Heart right ventricle (tissue), 16 donors: ENCODE results near the gene C2orf80. TPM values are rescaled to one million over a fixed set of nuclear protein-coding genes. Genes with fewer than 3 reads are reported as not detected.
"Not testable (repeated sequence)": the region's sequence is repeated elsewhere in the genome, so short reads cannot be mapped to it uniquely, and the experiment has no call there.

ENCODE experiments used
- ATAC-seq, 8 donors: fragments of 200-7000 bp; cut with Tn5 transposase; one replicate each; pipeline ENCODE4 v1.9.1; 2020; ENCODE audit warnings: mild to moderate bottlenecking in 8 of 8, moderate library complexity in 8 of 8, moderate number of reproducible peaks in 1 of 8
- DNase-seq, 2 donors: peaks; one replicate each; pipeline ENCODE4 v3.0.0-alpha.2; 2020
- H3K27ac ChIP-seq, 10 donors: fragments of 200-600 bp; sonication (generic) in 2 of 10; one replicate each; pipeline versions ENCODE4 v1.5.0 to v1.8.0; 2020 to 2022; ENCODE audit warnings: mild to moderate bottlenecking in 3 of 10
- H3K27me3 ChIP-seq, 7 donors: fragments of 200-600 bp; one replicate each; pipeline ENCODE4 v1.8.0; 2021 to 2022; ENCODE audit warnings: mild to moderate bottlenecking in 2 of 7
- H3K36me3 ChIP-seq, 9 donors: fragments of 200-600 bp; sonication (generic) in 1 of 9; one replicate each; pipeline versions ENCODE4 v1.5.0 to v1.8.0; 2020 to 2022; ENCODE audit warnings: mild to moderate bottlenecking in 2 of 9
- H3K4me1 ChIP-seq, 9 donors: fragments of 200-600 bp; sonication (generic) in 1 of 9; one replicate each; pipeline versions ENCODE4 v1.5.0 to v1.8.0; 2020 to 2022; ENCODE audit warnings: mild to moderate bottlenecking in 4 of 9
- H3K4me3 ChIP-seq, 10 donors: fragments of 200-600 bp; sonication (generic) in 2 of 10; one replicate each; pipeline versions ENCODE4 v1.5.0 to v1.8.0; 2020 to 2022; ENCODE audit warnings: mild to moderate bottlenecking in 7 of 10, moderate library complexity in 2 of 10
- H3K9me3 ChIP-seq, 11 donors: fragments of 200-600 bp in 10 of 11; sonication (generic) in 2 of 11; one replicate each; pipeline versions ENCODE4 v1.5.0 to v1.8.0; 2013 to 2022; ENCODE audit warnings: mild to moderate bottlenecking in 2 of 11, control low read depth in 1 of 11, moderate library complexity in 1 of 11
- WGBS, 2 donors: extraction: QIAGEN DNeasy Blood & Tissue Kit; methylation state at CpG; one replicate each; pipeline ENCODE4 v1.1.7; 2013; ENCODE audit warnings: inconsistent platforms in 1 of 2; 5-methylcytosine and 5-hydroxymethylcytosine counted together
- intact Hi-C, 10 donors: fragments of 100-400 bp; cut with DNase I; formaldehyde crosslinking; loops; one replicate each; pipeline versions ENCODE4 v1.11.1 to v1.14.2; 2022
- polyA plus RNA-seq, 2 donors: library from polyadenylated mRNA; stranded (reverse); fragments of 200-250 nt; gene quantifications; one replicate each; pipeline ENCODE4 v1.2.3, GENCODE V29; 2013
- total RNA-seq, 10 donors: library from RNA; stranded (reverse); fragmentation: NEBNext Ultra II Directional in 3 of 10; extraction: Animal tissue kit (Norgen Biotek cat#: 25700) in 3 of 10; gene quantifications; one replicate each; pipeline versions ENCODE4 v1.2.1 to v1.2.4, GENCODE V29; 2021 to 2023
- TF ChIP-seq, protein P1 (sequence below), 9 donors: fragments of 200-600 bp; sonication (generic) in 2 of 9; IDR thresholded peaks; one replicate each; pipeline versions ENCODE4 v1.5.0 to v1.8.0; 2021 to 2022; ENCODE audit warnings: antibody characterized with exemption in 9 of 9, mild to moderate bottlenecking in 5 of 9, moderate library complexity in 1 of 9
- donor health status: Arrhythmogenic right ventricular cardiomyopathy.
- donor health status: ischemic (EF 13 %, LVEDD 7.1; RV severe dilation, severe dysfunction).
- donor health status: healthy with polysubstance abuse.
- donor health status: DM: no; HTN: yes; CAD: no.
- donor health status: DM: no; HTN: no; CAD: no.
- donor health status: ischemic (EF 25% LVEDD 6.9; RV normal size, moderate dysfunction).
- donor health status: ischemic (EF 25% LVEDD 5.7; RV mildly dilated, moderate dysfunction).
- donor health status: healthy.
- donor health status: DM: yes; HTN: yes; CAD: no.
- donor health status: Ischemic cardiomyopathy.
- donor health status: ischemic (EF 35%, LVEDD 5.7; RV mildly dilated, moderate dysfunction).
- donor health status: nonischemic (EF 11% LVEDD 7.7; RV severe dilation, severe dysfunction).
- donor health status: DM: yes; HTN: yes; CAD: no.
- donor health status: PGD.
- donor health status: ischemic (EF 29% LVEDD 5.4; RV normal size, mild dysfunction).
- donor health status: nonischemic (EF 23%, LVEDD 6.1; RV moderate dilation, normal function).

C2orf80 gene
- total and polyA plus RNA-seq, 12 donors: not detected

DNA sequence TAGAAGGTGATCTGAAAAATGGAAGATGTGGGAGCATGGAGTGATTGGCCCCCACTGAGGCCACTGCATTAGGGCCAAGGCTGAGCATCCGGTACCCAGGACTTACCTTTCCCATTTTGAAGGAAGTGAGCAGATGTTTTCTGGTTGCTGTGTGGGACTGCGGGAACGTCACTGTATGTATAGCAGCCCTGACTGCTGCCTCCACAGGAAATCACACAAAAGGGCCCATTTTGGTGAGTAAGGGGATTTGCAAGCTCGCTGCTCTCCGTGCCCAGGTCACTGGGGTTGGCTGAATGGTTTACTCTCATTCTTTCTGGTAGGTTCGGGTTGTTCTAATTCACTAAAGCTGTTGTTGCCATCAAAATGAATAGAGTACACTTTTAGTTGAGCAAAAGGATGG lies 43.8 kb downstream of the C2orf80 start, which contains the start of gene CRYGB:
TSS of gene CRYGB (minus strand) at position 153 of the 400 bp plus-strand sequence. CDS start at position 115, 38 bp downstream.
- no peaks in the 10 kb centered on the region for H3K27me3 ChIP-seq
- H3K36me3 ChIP-seq: no peaks in the 10 kb centered on the region
- no peaks in the 10 kb centered on the region for H3K4me1 ChIP-seq
- DNase-seq: no peak
- TF ChIP-seq, protein P1, sequence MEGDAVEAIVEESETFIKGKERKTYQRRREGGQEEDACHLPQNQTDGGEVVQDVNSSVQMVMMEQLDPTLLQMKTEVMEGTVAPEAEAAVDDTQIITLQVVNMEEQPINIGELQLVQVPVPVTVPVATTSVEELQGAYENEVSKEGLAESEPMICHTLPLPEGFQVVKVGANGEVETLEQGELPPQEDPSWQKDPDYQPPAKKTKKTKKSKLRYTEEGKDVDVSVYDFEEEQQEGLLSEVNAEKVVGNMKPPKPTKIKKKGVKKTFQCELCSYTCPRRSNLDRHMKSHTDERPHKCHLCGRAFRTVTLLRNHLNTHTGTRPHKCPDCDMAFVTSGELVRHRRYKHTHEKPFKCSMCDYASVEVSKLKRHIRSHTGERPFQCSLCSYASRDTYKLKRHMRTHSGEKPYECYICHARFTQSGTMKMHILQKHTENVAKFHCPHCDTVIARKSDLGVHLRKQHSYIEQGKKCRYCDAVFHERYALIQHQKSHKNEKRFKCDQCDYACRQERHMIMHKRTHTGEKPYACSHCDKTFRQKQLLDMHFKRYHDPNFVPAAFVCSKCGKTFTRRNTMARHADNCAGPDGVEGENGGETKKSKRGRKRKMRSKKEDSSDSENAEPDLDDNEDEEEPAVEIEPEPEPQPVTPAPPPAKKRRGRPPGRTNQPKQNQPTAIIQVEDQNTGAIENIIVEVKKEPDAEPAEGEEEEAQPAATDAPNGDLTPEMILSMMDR (IDR thresholded peaks at IDR 0.05): no peak
- intact Hi-C loops: no loop called here
- no peak within 1 kb of the TSS for H3K27ac ChIP-seq
- H3K9me3 ChIP-seq: peaks cover 0 to 1% (median 0%) of the 10 kb centered on the region in 11 donors
- no peak for ATAC-seq
- no peak within 1 kb of the TSS for H3K4me3 ChIP-seq
- 56 to 73% methylated on average over 6 of the region's 6 CpGs for WGBS, 2 donors

GRCh38 chr2:208142925-208143799 lies 46.7 kb downstream of the C2orf80 start:
- 55 to 87% methylated on average over 12 to 14 of the region's 14 CpGs for WGBS, 2 donors
- ATAC-seq: no peak
- H3K4me3 ChIP-seq: no peak overlapping the region
- intact Hi-C loops: no loop called here
- no peaks in the 10 kb centered on the region for H3K27me3 ChIP-seq
- DNase-seq: no peak
- no peaks in the 10 kb centered on the region for H3K4me1 ChIP-seq
- TF ChIP-seq, protein P1 (IDR thresholded peaks at IDR 0.05): no peak
- no peaks in the 10 kb centered on the region for H3K36me3 ChIP-seq
- no peak overlapping the region for H3K27ac ChIP-seq
- peaks cover 0 to 5% (median 0%) of the 10 kb centered on the region in 11 donors for H3K9me3 ChIP-seq

- ATAC-seq: no peak
- Histone ChIP-seq H3K27me3 (no peaks in the 10 kb centered on the region), H3K36me3 (no peaks in the 10 kb centered on the region), H3K4me1 (no peaks in the 10 kb centered on the region), H3K27ac (no peak overlapping the region), H3K4me3 (no peak overlapping the region), H3K9me3 (peaks cover 0 to 9% (median 0%) of the 10 kb centered on the region in 11 donors)
- intact Hi-C loops: no loop called here
- TF ChIP-seq, protein P1 (IDR thresholded peaks at IDR 0.05): no peak
- WGBS, 2 donors: 44 to 52% methylated on average over 8 of the region's 8 CpGs
- no peak for DNase-seq
These were observed 47.4 kb downstream of the C2orf80 start for GRCh38 chr2:208142240-208142924.

DNA sequence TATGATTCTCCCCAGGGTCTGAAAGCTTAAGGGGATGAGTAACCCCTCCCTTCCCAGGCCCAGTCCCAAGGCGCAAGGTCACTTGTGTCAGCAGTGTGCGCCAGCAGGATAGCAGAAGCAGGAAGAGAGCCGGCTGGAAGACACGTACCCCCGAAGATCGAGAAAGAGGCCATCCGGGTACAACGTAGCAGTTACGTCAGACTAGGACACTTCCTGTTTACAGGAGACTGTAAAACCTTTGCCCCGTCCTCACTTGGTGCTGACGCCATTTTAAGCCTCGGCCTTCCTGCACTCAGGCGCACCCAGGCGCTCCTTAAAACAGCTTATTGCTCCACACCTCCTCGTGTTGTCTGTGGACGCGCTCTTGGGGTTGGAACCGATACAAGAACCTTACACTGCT lies 50.4 kb downstream of the C2orf80 start:
- no peaks in the 10 kb centered on the region for H3K36me3 ChIP-seq
- 85 to 87% methylated on average over 18 of the region's 18 CpGs for WGBS, 2 donors
- DNase-seq (no peak), ATAC-seq (no peak)
- TF ChIP-seq, protein P1 (IDR thresholded peaks at IDR 0.05): no peak
- no peak overlapping the region for H3K27ac ChIP-seq
- intact Hi-C loops: no loop called here
- no peak overlapping the region for H3K4me3 ChIP-seq
- H3K4me1 ChIP-seq: no peaks in the 10 kb centered on the region
- H3K9me3 ChIP-seq: peaks cover 0 to 9% (median 0%) of the 10 kb centered on the region in 11 donors
- H3K27me3 ChIP-seq: peaks cover 0 to 3% (median 0%) of the 10 kb centered on the region in 7 donors

DNA sequence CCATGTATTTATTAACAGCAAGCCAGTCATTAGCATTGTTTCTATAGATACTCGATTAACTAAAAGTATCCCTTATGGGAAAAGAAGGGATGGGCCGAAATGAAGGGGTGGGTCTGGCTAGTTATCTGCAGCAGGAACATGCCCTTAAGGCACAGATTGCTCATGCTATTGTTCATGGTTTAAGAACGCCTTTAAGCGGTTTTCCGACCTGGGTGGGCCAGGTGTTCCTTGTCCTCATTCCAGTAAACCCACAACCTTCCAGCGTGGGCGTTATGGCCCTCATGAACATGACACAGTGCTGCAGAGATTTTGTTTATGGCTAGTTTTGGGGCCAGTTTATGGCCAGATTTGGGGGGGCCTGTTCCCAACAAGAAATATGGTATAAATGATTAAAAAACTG lies 51.5 kb downstream of the C2orf80 start:
- ATAC-seq: not testable (repeated sequence)

More for the DNA sequence above, 51.5 kb downstream of the C2orf80 start:
- H3K27ac ChIP-seq, intact Hi-C loops, H3K27me3 ChIP-seq, H3K36me3 ChIP-seq, H3K4me3 ChIP-seq, DNase-seq, H3K4me1 ChIP-seq, H3K9me3 ChIP-seq: not testable (repeated sequence)
- 92 to 97% methylated on average over 7 of the region's 7 CpGs for WGBS, 2 donors
